HG03066 (cell line): ENCODE measurements around the gene ZNF398.
A peak's percentile ranks its signal among the peaks of the same experiment; 100 is the strongest.

Source experiments
- ATAC-seq: cut with Tn5 transposase; IDR thresholded peaks from one replicate; pipeline ENCODE4 v1.9.1; 2021; ENCODE audit warnings: low read depth; ENCODE audit not compliant: unreplicated experiment

The ZNF398 gene

DNA sequence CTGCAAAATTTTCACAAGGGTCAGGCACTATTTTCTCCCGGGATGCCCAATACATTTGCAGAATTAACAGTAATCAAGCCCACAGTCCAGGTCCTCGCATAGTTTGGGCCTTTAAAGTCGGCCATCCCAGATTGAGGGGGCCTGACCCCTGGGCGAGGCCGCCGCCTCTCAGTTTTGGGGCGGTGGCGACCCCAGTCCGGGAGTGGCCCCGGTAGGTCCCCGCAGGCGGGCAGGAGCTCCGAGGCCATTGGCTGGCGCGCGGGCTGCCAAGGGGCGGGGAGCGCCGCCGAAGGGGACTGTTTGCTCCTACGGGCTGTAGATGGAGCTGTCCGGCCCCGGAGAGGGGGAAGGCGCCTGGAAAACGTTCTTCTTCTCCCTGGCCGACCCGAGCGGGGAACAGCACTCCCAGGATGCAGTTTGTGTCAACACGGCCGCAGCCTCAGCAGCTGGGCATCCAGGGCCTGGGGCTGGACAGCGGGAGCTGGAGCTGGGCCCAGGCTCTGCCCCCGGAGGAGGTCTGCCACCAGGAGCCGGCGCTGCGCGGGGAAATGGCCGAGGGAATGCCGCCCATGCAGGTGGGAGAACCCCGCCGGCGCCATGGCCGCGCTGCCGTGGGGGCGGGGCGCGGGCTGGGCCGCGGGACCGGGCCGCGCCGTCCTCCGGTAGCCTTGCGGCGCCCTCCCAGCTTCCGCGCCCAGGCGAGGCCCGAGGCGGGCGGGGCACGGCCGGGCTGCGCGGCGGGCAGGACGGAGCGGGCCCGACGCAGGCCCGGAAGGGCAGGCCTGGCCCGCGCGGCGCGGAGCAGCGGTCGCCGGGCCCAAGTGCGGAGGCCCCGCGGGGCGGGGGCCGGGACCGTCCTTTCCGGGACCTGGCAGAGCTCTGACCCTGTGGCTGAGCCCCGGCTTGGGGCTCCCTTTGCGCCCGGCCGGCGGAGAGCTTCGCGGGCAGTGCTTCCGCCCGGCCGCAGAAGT, 48.2 kb downstream of the ZNF398 start, which contains the start of gene ZNF282:
TSS of gene ZNF282 (plus strand) at position 367 of the 971 bp plus-strand sequence. CDS start at position 411, 44 bp downstream.
- peak; percentile 82 for ATAC-seq

DNA sequence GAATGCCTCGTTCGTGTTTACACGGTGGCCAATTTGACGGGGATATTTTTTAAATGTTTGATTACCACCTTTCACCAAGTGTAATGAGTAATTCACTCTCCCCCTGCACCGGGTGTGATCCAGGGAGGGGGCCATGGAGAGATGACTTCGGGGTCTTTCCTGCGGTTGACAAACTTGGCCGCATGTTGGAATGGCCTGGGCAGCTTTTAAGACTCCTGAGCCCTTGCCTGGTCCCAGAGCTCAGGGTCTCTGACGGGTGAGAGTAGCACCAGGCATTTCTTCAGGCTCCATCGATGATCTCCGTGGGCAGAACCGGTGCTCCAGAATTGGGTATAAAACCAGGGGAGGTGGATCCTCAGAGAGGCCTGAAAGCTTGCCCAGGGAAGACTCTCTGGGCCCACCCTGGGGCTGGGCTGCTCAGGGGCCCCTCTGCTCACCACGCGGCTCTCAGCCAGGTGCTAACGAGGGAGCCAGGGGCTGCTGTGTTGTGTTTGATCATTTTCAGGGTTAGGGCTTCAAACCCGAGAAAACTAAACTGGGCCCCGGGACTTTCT, 49.0 kb downstream of the ZNF398 start:
- ATAC-seq: peak; percentile 20

DNA sequence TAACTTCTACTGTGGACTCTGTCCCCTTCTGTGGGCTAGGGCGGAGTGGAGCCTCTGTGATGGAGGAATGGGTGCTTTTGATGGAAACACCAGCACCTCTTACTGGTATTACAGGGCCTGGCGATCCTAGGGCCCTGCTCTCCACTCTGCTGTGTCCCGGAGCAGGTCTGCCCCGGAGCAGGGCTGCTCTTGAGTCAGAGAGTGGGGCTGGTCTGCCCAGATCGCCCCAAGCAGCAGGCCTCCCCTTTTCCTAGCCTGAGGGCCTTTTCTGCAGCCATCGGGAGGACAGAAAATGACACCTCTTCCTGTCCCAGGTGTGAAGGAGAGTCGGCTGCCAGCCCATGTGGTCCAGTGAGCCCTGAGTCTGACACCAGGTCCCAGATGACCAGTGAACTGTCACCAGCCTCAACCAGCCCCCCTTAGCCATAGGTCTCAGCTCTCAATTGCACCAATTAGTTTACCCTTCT, 49.5 kb downstream of the ZNF398 start:
- peak; percentile 8 for ATAC-seq

DNA sequence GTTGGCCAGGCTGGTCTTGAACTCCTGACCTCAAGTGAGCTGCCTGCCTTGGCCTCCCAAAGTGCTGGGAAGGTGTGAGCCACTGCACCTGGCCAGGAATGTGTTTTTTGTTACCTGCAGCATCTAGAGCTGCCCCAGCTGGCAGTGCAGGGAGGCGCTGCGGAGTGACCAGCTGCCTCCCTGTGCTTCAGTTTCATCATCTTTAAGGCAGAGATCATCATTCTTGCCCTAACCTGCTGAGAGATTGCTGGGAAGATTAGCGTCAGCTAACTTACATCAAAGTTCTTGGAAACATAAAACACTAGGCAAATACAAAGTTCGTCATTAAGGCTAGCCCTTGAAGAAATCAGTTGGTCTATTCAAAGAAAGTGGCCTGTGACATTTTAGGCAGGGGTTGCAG, 50.4 kb downstream of the ZNF398 start:
- ATAC-seq: no peak

DNA sequence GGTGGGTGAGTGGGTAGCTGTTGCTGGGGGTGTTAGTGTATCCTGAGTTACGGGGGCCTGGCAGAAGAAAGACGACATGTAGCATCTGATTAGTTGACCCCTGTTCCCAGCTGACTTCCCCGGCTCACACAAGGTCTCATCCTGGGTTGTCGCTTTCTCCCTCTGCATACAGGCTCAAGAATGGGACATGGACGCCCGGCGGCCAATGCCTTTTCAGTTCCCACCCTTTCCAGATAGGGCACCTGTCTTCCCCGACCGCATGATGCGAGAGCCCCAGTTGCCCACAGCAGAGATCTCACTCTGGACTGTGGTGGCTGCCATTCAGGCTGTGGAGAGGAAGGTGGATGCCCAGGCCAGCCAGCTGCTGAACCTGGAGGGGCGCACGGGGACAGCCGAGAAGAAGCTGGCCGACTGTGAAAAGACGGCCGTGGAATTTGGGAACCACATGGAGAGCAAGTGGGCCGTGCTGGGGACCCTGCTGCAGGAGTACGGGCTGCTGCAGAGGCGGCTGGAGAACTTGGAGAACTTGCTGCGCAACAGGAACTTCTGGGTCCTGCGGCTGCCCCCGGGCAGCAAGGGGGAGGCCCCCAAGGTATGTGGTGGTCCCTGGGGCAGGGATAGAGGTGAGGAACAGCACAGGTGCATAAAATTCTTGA, 51.0 kb downstream of the ZNF398 start:
- no peak for ATAC-seq

DNA sequence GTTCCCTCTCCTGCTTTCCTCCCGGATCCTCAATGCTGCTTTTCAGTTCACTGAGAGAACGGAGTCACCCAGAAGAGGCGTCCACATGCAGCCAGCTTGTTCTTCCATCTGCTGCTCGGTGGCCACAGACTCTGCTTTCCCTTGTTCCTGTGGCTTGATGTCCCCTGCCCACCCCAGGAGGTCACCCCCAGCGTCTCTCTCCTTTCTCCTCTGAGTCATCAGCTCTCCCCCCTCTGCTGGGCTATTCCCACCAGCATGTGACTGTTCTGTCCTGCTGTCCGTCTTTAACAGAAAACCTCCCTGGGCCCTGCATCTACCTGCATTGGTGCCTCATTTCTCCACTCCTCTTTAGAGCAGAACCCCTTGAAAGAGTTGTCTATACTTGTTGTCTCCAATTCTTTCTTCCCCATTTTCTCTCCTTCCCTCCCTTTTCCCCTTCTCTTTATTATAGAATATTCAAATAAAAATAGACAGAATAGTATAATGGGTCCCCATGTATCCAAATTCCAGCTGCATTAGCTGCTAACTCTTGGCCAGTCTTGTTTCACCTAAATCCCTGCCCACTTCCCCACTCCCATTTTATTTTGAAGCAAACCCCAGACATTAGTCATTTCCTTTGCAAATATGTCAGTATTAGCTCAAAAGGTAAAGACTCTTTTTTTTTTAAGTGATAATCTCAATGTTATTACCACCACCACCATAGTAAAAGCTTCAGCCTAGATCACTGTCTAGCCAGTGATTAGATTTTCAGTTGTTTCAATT, 52.2 kb downstream of the ZNF398 start:
- ATAC-seq: no peak

DNA sequence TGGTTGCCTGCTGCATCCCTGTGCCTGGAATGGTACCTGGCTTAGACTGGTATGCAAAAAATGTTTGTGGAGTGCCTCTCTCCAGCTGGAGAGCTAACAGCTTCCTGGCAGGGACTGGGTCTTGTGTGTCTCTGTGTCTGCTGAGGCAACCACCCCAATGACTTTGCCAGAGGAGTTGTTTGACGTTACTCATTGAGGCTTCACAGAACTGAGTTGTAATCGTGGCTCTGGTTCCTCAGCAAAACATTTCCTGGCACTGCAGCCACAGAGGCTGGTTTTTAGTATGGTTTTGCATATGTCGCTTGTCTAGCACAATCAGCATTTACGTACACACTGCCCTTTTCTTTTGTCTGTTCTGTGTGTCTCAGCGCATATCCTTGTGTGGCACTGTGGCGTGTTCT, 55.6 kb downstream of the ZNF398 start:
- ATAC-seq: no peak

DNA sequence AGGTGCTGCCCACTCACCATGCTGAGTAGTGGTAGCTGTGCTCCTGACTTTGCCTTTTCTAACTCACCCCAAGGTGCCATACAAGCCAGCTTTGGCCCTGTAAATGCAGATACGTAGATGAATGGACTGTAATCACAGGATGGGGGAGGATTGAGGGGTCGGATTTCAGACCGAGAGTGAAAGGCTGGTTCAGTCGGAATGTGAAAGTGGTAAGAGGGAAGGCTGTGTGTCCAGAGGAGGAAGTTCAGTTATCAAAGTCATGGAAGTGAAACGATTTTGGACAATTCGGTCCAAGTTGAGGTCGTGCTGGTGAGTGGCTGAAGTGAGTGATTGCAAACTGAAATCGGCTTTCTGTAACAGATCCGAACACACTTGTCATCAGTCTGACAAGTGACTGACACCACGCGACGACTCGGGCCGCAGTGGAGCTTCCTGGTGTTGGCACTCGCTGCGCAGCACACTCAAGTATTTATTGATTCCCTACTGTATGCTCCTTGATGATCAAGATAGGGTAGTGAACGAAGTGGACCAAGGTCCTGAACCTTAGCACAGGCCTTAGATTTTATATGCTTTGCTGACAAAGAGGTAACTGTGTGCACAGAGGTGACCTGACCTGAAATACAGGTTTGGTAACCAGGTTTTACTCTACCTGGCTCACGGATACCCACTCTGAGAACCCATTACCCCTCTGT, 58.6 kb downstream of the ZNF398 start:
- ATAC-seq: no peak

DNA sequence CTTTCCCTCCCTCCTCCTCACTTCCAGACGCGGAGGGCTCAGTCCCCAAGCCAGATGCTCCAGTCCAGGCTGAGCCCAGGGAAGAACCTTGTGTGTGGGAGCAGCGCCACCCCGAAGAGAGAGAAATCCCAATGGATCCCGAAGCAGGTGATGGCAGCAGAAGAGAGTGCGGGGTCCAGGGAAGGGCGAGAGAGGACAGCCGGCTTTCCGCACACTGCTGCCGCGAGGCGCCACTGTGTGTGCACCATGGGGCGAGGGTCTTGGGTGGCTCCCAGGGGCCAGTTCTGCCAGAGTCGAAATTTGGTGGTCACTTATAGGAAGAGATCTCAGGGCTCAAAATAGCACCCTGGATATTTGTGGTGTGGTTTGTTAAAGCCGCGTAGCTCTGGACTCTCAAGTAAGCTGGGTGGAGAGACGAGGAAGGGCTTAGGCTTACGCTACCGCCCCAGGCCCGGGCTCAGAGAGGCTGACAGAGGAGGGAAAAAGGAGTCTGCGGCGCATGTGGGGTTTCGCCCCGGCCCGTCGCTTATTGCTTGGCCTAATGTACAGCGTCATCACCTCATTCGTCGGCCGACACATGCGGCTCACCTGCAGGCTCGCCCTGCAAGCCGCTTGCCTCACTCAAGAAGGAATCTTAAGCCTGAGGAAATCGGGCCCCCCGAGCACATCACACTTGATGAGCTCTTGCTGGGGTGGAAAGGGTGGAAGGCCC, 60.2 kb downstream of the ZNF398 start:
- no peak for ATAC-seq

DNA sequence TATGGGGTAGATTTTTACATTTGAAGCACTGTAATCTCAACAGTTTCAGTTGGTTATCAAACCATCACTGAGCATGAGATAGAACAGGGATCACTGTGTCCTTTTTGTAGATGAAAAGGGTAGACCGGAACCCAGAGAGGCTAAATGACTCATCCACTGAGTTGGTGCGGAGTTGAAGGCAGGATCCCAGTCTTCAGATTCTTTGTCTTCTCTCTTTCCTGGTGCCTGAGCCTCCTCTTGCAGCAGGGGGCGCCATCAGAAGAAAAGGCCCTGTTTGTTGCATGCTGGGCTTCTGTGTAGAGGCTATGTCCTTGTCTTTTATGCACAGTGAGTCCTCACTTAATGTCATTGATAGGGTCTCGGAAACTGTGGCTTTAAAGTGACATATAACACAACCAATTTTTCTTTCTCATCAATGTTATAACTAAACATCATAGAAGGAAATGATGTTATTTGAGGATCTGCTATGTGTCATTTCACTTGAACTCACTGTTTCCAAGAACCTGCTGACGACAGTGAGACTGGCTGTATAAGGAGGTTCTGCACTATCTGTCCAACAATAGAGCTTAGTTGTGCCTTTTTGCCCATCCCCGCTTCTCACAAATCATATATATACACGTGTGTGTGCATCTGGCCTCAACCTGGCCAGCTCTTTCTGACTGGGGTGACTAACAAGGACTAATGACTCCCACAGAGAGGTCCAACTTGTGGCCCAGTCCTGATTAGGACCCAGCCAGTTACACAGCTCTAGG, 62.4 kb downstream of the ZNF398 start:
- no peak for ATAC-seq

DNA sequence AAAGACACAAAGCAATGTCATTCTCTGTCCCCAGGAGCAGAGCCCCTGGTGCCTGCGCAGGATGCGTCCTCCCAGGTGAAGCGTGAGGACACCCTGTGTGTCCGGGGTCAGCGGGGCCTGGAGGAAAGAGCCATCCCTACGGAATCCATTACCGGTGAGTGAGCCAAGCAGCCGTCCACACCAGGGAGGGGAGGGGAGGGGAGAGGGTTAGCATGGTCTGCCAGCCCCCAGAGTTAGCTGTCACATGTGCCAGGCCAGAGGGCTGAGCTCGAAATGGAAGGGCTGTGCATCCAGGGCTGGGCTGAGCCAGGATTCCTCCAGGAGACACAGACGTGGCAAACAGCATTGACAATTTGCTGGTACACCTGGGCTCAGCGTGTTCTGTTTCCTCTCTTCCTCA, 63.3 kb downstream of the ZNF398 start:
- ATAC-seq: no peak

DNA sequence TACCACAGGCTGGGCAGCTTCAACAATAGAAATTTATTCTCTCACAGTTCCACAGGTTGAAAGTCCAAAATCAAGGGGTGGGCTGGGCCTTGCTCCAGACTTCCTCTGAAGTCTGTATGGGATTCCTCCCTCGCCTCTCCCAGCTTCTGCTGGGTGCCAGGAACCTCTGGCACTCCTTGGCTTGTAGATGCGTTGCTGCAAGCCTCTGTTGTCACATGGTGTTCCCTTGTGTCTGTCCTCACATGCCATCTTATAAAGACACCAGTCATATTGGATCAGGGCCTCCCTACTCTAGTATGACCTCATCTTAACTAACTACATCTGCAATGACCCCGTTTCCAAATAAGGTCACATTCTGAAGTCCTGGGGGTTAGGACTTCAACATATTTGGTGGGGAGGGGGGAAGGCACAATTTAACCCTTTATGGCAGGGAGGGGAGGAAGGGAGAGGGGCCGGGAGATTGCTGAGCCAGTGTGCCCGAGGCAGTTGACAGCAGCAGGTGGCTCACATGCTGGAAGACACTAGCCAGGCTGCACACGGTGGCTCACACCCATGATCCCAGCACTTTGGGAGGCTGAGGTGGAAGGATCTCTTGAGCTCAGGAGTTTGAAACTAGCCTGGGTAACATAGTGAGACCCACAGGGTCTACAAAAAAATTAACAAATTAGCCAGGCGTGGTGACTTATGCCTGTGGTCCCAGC, 66.9 kb downstream of the ZNF398 start:
- ATAC-seq: no peak

DNA sequence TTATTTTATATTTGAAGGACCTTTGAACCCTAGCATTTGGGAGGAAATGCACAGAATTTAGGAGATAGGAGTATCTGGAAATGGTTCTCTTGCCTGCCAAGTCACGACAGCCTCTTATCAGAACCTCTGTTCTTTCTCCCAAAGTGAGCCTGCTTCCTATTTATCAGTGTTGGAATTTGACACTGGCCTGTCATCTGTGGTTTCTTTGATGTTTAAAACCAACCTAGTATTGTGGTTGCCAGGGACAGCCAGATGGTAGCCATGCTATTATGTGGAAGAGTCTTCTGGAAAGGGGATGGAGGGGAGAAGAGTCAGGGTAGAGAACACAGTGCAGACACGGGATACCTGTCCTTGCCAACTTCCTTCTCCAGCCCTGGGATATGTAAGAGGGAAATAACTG, 69.1 kb downstream of the ZNF398 start:
- no peak for ATAC-seq

DNA sequence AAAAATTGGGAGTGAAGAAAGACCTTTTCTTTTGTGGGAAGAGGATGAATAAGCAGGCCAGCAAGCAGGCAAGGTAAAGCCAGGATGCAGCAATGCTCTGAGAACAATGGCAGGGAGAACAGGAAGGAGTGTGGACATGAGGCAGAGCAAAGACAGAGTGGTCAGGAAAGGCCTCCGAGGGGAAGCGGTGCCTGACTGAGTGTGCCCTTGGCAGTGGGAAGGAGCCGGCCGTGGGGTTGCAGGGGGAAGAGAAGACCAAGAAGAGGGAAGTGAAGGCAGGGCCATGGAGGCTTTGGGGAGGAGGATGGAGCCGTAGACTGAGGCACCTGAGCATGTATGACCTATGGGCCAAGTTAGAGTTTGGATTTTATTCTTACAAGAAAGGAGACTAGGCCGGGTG, 70.3 kb downstream of the ZNF398 start:
- no peak for ATAC-seq

DNA sequence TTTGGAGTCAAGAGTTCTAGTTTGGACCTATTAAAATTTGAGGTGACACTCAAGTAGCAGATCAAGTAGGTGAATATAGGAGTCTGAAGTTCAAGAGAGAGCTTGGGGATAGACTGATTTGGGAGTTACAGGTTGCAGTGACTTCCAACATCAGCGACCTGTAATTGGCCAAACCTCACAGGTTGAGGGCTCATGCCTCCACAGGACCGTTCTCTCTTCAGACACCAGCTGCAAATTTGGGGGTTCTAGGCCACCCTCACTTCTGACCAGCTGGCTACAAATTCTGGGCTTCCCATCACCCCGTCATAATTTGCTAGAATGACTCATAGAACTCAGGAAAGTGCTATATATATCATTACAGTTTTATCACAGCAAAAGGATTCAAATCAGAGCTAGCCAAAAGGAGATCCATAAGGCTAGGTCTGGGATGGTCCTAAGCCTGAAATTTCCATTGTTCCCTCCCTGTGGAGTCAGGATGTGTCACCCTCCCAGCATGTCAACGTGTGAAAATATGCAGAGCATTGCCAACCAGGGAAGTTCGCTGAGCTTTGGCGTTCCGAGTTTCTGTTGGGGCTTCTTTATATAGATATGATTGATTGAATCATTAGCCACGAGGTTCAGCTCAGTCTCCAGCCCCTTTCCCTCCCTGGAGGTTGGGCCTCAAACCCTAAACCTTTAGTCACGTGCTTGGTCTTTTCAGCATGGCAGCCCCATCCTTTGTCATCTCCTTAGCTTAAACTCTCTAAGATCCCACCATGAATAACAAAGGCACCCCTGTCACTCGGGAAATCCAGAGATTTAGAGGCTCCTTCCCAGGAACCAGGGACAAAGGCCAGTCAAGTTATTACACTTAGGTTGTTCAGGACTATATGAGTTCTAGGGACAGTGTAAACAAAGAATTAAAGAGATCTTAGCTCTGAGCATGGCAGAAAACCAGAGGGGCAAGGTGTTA, 71.5 kb downstream of the ZNF398 start:
- ATAC-seq: no peak

DNA sequence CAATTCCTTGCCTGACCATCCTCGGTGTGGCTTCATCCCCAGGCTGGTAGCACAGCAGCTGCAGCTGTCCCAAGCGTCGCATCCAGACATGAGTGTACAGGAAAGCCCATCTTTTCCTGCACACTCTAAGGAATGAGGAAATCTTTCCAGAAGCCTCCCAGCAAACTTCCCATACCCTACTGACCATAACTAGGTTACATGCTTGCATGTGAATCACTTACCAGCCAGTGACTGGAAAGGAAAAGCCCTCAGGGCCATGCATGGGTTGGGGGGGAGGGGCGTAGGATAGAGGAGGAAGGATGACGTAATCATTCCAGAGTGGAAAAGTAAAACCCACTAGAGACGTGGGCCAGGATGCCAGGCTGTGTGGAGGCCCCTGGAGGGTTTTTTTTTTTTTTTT, 73.3 kb downstream of the ZNF398 start:
- no peak for ATAC-seq

DNA sequence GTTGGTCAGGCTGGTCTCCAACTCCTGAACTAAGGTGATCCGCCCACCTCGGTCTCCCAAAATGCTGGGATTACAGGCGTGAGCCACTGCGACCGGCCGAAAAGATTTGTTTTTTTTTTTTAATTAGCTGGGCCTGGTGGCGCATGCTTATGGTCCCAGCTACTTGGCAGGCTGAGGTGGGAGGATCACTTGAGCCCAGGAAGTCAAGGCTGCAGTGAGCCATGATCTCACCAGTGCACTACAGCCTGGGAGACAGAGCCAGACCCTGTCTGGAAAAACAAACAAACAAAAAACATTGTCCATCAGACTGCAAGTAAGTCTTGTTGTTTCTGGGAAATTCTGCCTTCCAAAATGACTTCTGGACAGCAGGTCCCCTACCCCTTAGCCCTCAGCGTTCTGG, 75.9 kb downstream of the ZNF398 start:
- no peak for ATAC-seq
